ENCODE results near the gene PTBP3.

- no peak for TF ChIP-seq CTCF (IDR thresholded peaks at IDR 0.05)
- no peak for TF ChIP-seq POLR2A (IDR thresholded peaks at IDR 0.05)
Measured at GRCh38 chr9:112278152-112278551, 55.3 kb downstream of the PTBP3 start.
